Activated naive CD4-positive, alpha-beta T cell treated with anti-CD3 and anti-CD28 coated beads, Interleukin-2, amount 50 U/mL, for 16 hours (primary cell): Measurements from ENCODE around the gene HAVCR1.
A peak's percentile ranks its signal among the peaks of the same experiment; 100 is the strongest.
"Not testable (repeated sequence)": the region's sequence is repeated elsewhere in the genome, so short reads cannot be mapped to it uniquely, and the experiment has no call there.

Experiments used
- DNase-seq: peaks from one replicate; pipeline ENCODE4 v3.0.0-alpha.2; 2020

The HAVCR1 gene

GRCh38 chr5:157049605-157050004 lies 9.3 kb downstream of the HAVCR1 start:
- DNase-seq: no peak

- DNase-seq: no peak
Measured at GRCh38 chr5:157047898-157048297, 11.0 kb downstream of the HAVCR1 start.

- DNase-seq: not testable (repeated sequence)
Measured at GRCh38 chr5:157047016-157047415, 11.9 kb downstream of the HAVCR1 start.

- DNase-seq: no peak
Measured at GRCh38 chr5:157046041-157046440, 12.9 kb downstream of the HAVCR1 start.

GRCh38 chr5:157045601-157046000 lies 13.3 kb downstream of the HAVCR1 start:
- no peak for DNase-seq

- no peak for DNase-seq
Measured at GRCh38 chr5:157038568-157039187, 20.2 kb downstream of the HAVCR1 start.

GRCh38 chr5:157034106-157035072 lies 24.5 kb downstream of the HAVCR1 start:
- not testable (repeated sequence) for DNase-seq

GRCh38 chr5:157033071-157033583 lies 25.8 kb downstream of the HAVCR1 start:
- no peak for DNase-seq

GRCh38 chr5:157030692-157031091 lies 28.2 kb downstream of the HAVCR1 start:
- no peak for DNase-seq

GRCh38 chr5:157029457-157029856 lies 29.5 kb downstream of the HAVCR1 start:
- no peak for DNase-seq

GRCh38 chr5:157027663-157028062 lies 31.3 kb downstream of the HAVCR1 start:
- DNase-seq: not testable (repeated sequence)

GRCh38 chr5:157026789-157027424 lies 32.0 kb downstream of the HAVCR1 start:
- DNase-seq: no peak

- DNase-seq: peak; percentile 18
Measured at GRCh38 chr5:157025093-157025698, 33.7 kb downstream of the HAVCR1 start.

- DNase-seq: no peak
Measured at GRCh38 chr5:157024208-157024959, 34.5 kb downstream of the HAVCR1 start.

GRCh38 chr5:157022024-157022423 lies 36.9 kb downstream of the HAVCR1 start:
- no peak for DNase-seq

- no peak for DNase-seq
Measured at GRCh38 chr5:157020511-157021222, 38.2 kb downstream of the HAVCR1 start.

- no peak for DNase-seq
Measured at GRCh38 chr5:157020002-157020401, 38.9 kb downstream of the HAVCR1 start.

GRCh38 chr5:157014143-157014542 lies 44.8 kb downstream of the HAVCR1 start:
- not testable (repeated sequence) for DNase-seq

GRCh38 chr5:157006262-157006661 lies 52.7 kb downstream of the HAVCR1 start:
- DNase-seq: no peak

GRCh38 chr5:157004893-157005551 lies 53.9 kb downstream of the HAVCR1 start:
- DNase-seq: no peak

GRCh38 chr5:156991714-156992113 lies 67.2 kb downstream of the HAVCR1 start:
- no peak for DNase-seq
